Measurements from ENCODE around the gene INPP5F. TPM values are rescaled to one million over a fixed set of nuclear protein-coding genes. Genes with fewer than 3 reads are reported as not detected.
"Not testable (repeated sequence)": the region's sequence is repeated elsewhere in the genome, so short reads cannot be mapped to it uniquely, and the experiment has no call there.

Gene INPP5F
- polyA plus RNA-seq, 1 experiment: 4.1 TPM

GRCh38 chr10:119860866-119861607, 135.2 kb downstream of the INPP5F start:
- TF ChIP-seq CTCF (IDR thresholded peaks at IDR 0.05; ENCODE audit: insufficient read depth, low read depth, low read length): no peak
- POLR2A ChIA-PET: no interaction called here
- no peaks in the 10 kb centered on the region; the same call in none of the 2 replicates for H3K36me3 ChIP-seq (ENCODE audit: control insufficient read depth, insufficient read depth, low read length)
- no peak for DNase-seq (ENCODE audit: low read depth)
- H3K4me3 ChIP-seq (ENCODE audit: low read depth, low read length): no peak overlapping the region
- H3K27me3 ChIP-seq (ENCODE audit: control insufficient read depth, insufficient read depth, low read length): no peaks in the 10 kb centered on the region
- CTCF ChIA-PET: interaction anchor here (0.9 to 11.0 kb wide), 7 partner anchors 9 to 252 kb away, joined by 3 to 186 read pairs (median 4); no protein-coding TSS in a partner anchor

GRCh38 chr10:119862524-119862923, 136.7 kb downstream of the INPP5F start:
- no peak for TF ChIP-seq CTCF (IDR thresholded peaks at IDR 0.05; ENCODE audit: insufficient read depth, low read depth, low read length)
- H3K4me3 ChIP-seq (ENCODE audit: low read depth, low read length): no peak overlapping the region
- ChIA-PET POLR2A (no interaction called here), CTCF (interaction anchor here (11.0 kb wide), 1 partner anchor 112 kb away, joined by 186 read pairs; no protein-coding TSS in a partner anchor)
- H3K27me3 ChIP-seq (ENCODE audit: control insufficient read depth, insufficient read depth, low read length): no peaks in the 10 kb centered on the region
- DNase-seq (ENCODE audit: low read depth): no peak
- H3K36me3 ChIP-seq (ENCODE audit: control insufficient read depth, insufficient read depth, low read length): no peaks in the 10 kb centered on the region; the same call in 1 of the 2 replicates

- Histone ChIP-seq H3K27me3 (ENCODE audit: control insufficient read depth, insufficient read depth, low read length) (no peaks in the 10 kb centered on the region), H3K36me3 (ENCODE audit: control insufficient read depth, insufficient read depth, low read length) (no peaks in the 10 kb centered on the region; the same call in 1 of the 2 replicates), H3K4me3 (ENCODE audit: low read depth, low read length) (no peak overlapping the region)
- CTCF ChIA-PET: interaction anchor here (1.2 to 11.0 kb wide), 2 partner anchors 9 to 113 kb away, joined by 4 to 186 read pairs; no protein-coding TSS in a partner anchor
- POLR2A ChIA-PET: no interaction called here
- TF ChIP-seq CTCF (IDR thresholded peaks at IDR 0.05; ENCODE audit: insufficient read depth, low read depth, low read length): no peak
- DNase-seq (ENCODE audit: low read depth): no peak
These were observed 138.2 kb downstream of the INPP5F start for GRCh38 chr10:119863951-119864565.

GRCh38 chr10:119865699-119866240, 139.9 kb downstream of the INPP5F start:
- Histone ChIP-seq H3K4me3 (ENCODE audit: low read depth, low read length) (no peak overlapping the region), H3K27me3 (ENCODE audit: control insufficient read depth, insufficient read depth, low read length) (no peaks in the 10 kb centered on the region), H3K36me3 (ENCODE audit: control insufficient read depth, insufficient read depth, low read length) (no peaks in the 10 kb centered on the region; the same call in 1 of the 2 replicates)
- DNase-seq (ENCODE audit: low read depth): no peak
- POLR2A ChIA-PET: no interaction called here
- TF ChIP-seq CTCF (IDR thresholded peaks at IDR 0.05; ENCODE audit: insufficient read depth, low read depth, low read length): no peak
- CTCF ChIA-PET: interaction anchor here (1.0 to 11.0 kb wide), 2 partner anchors 13 to 115 kb away, joined by 4 to 186 read pairs; no protein-coding TSS in a partner anchor

- CTCF ChIA-PET: interaction anchor here (0.6 to 11.0 kb wide), 5 partner anchors 8 to 667 kb away, joined by 3 to 186 read pairs (median 3); no protein-coding TSS in a partner anchor
- Histone ChIP-seq H3K27me3 (ENCODE audit: control insufficient read depth, insufficient read depth, low read length) (no peaks in the 10 kb centered on the region), H3K4me3 (ENCODE audit: low read depth, low read length) (no peak overlapping the region), H3K36me3 (ENCODE audit: control insufficient read depth, insufficient read depth, low read length) (no peaks in the 10 kb centered on the region; the same call in 1 of the 2 replicates)
- no peak for TF ChIP-seq CTCF (IDR thresholded peaks at IDR 0.05; ENCODE audit: insufficient read depth, low read depth, low read length)
- POLR2A ChIA-PET: no interaction called here
- DNase-seq (ENCODE audit: low read depth): no peak
These were observed 141.5 kb downstream of the INPP5F start for GRCh38 chr10:119867317-119867716.

- CTCF ChIA-PET: interaction anchor here (1.1 to 1.3 kb wide), 2 partner anchors 11 to 119 kb away, joined by 4 to 5 read pairs; no protein-coding TSS in a partner anchor
- H3K4me3 ChIP-seq (ENCODE audit: low read depth, low read length); DNase-seq (ENCODE audit: low read depth); POLR2A ChIA-PET; H3K36me3 ChIP-seq (ENCODE audit: control insufficient read depth, insufficient read depth, low read length); H3K27me3 ChIP-seq (ENCODE audit: control insufficient read depth, insufficient read depth, low read length): not testable (repeated sequence)
These were observed 143.5 kb downstream of the INPP5F start for GRCh38 chr10:119869398-119869797.
